LHCN-M2 (cell line): Measurements from ENCODE around the gene PPM1F. TPM values are rescaled to one million over a fixed set of nuclear protein-coding genes. Genes with fewer than 3 reads are reported as not detected.
"Not testable (repeated sequence)": the region's sequence is repeated elsewhere in the genome, so short reads cannot be mapped to it uniquely, and the experiment has no call there.

Experiments used
- DNase-seq: peaks from one replicate; pipeline ENCODE4 v3.0.0-alpha.2; 2012; ENCODE audit warnings: low read depth
- total RNA-seq: library from RNA; depleted of rRNA; stranded (reverse); fragments of >200 nt; gene quantifications from 2 replicates; pipeline ENCODE4 v1.2.3, GENCODE V29; 2014

The PPM1F gene
- total RNA-seq, 1 experiment from 2014 or later = 184 TPM

- peak; percentile 97 for DNase-seq
Observed at GRCh38 chr22:21942407-21943343, 10.0 kb downstream of the PPM1F start.

- no peak for DNase-seq
Observed at GRCh38 chr22:21941921-21942320, 10.7 kb downstream of the PPM1F start.

GRCh38 chr22:21940521-21940920, 12.1 kb downstream of the PPM1F start:
- peak; percentile 99 for DNase-seq

- DNase-seq = not testable (repeated sequence)
Observed at GRCh38 chr22:21939935-21940334, 12.7 kb downstream of the PPM1F start.

- no peak for DNase-seq
Observed at GRCh38 chr22:21939461-21939913, 13.2 kb downstream of the PPM1F start.

GRCh38 chr22:21938906-21939305, 13.7 kb downstream of the PPM1F start:
- DNase-seq = no peak

GRCh38 chr22:21938071-21938822, 14.4 kb downstream of the PPM1F start:
- peak; percentile 96 for DNase-seq

- no peak for DNase-seq
Observed at GRCh38 chr22:21937821-21938070, 14.9 kb downstream of the PPM1F start.

GRCh38 chr22:21937041-21937820, 15.4 kb downstream of the PPM1F start:
- DNase-seq = peak; percentile 35

- no peak for DNase-seq
Observed at GRCh38 chr22:21936151-21936775, 16.4 kb downstream of the PPM1F start.

GRCh38 chr22:21933910-21934309, 18.7 kb downstream of the PPM1F start:
- no peak for DNase-seq

- no peak for DNase-seq
Observed at GRCh38 chr22:21933413-21933812, 19.2 kb downstream of the PPM1F start.

- no peak for DNase-seq
Observed at GRCh38 chr22:21932347-21932746, 20.3 kb downstream of the PPM1F start.

- no peak for DNase-seq
Observed at GRCh38 chr22:21931056-21931455, 21.6 kb downstream of the PPM1F start.

GRCh38 chr22:21929253-21929652, 23.4 kb downstream of the PPM1F start:
- no peak for DNase-seq

GRCh38 chr22:21928048-21928447, 24.6 kb downstream of the PPM1F start:
- DNase-seq = no peak

- DNase-seq = no peak
Observed at GRCh38 chr22:21927174-21927823, 25.3 kb downstream of the PPM1F start.

GRCh38 chr22:21926728-21927127, 25.9 kb downstream of the PPM1F start:
- DNase-seq = no peak

- no peak for DNase-seq
Observed at GRCh38 chr22:21923163-21923561, 29.5 kb downstream of the PPM1F start.

GRCh38 chr22:21922370-21923162, 30.1 kb downstream of the PPM1F start:
- no peak for DNase-seq
